Caco-2 (cell line): ENCODE data around the gene EVL. TPM values are rescaled to one million over a fixed set of nuclear protein-coding genes. Genes with fewer than 3 reads are reported as not detected.
A peak's percentile ranks its signal among the peaks of the same experiment; 100 is the strongest.

ENCODE experiments used
- BruUV-seq: library from RNA; stranded (reverse); fragments of 400-500 nt; replicated peaks from 2 replicates; lab custom pipeline; 2021; lab: Mats Ljungman, UMichigan
- CTCF ChIA-PET: fragments of 300-600 bp; sonication (Branson Sonifier 250); formaldehyde crosslinking; loops from one replicate; lab custom pipeline; 2022; ENCODE audit warnings: antibody characterized with exemption; lab: Charles Lee
- POLR2A ChIA-PET: fragments of 300-600 bp; sonication (Branson Sonifier 250); formaldehyde crosslinking; loops from one replicate; lab custom pipeline; 2022; ENCODE audit warnings: antibody characterized with exemption; lab: Charles Lee
- DNase-seq, 2 experiments: peaks; one replicate each; pipeline versions ENCODE4 v3.0.0 to v3.0.0-alpha.2; 2020 to 2022
- H3K27me3 ChIP-seq: replicated peaks from 2 replicates; pipeline ENCODE4 v1.6.0; 2011; ENCODE audit warnings: low read length; ENCODE audit not compliant: control insufficient read depth, insufficient read depth
- H3K36me3 ChIP-seq: 2 replicates; pipeline ENCODE4 v1.5.1; 2011; ENCODE audit warnings: low read length; ENCODE audit not compliant: control insufficient read depth, insufficient read depth
- H3K4me1 ChIP-seq: fragments of 250-450 bp; sonication (Bioruptor Pico); 2 replicates; pipeline ENCODE4 v1.5.1; 2020; ENCODE audit warnings: mild to moderate bottlenecking
- H3K4me3 ChIP-seq: 2 replicates; pipeline ENCODE4 v1.5.1; 2011; ENCODE audit warnings: low read depth, mild to moderate bottlenecking, control low read depth, low read length
- H3K9me3 ChIP-seq: fragments of 250-450 bp; sonication (Bioruptor Pico); 2 replicates; pipeline ENCODE4 v1.5.1; 2020; ENCODE audit warnings: mild to moderate bottlenecking, moderate library complexity
- H3K27ac Mint-ChIP-seq: one replicate; pipeline ENCODE4 v1.8.0; 2022; ENCODE audit warnings: mixed read lengths; ENCODE audit not compliant: unreplicated experiment
- H3K27me3 Mint-ChIP-seq: one replicate; pipeline ENCODE4 v1.8.0; 2022; ENCODE audit warnings: mixed read lengths; ENCODE audit not compliant: insufficient read depth, unreplicated experiment
- H3K36me3 Mint-ChIP-seq: one replicate; pipeline ENCODE4 v1.8.0; 2022; ENCODE audit warnings: mild to moderate bottlenecking, mixed read lengths; ENCODE audit not compliant: insufficient read depth, unreplicated experiment
- H3K4me1 Mint-ChIP-seq: one replicate; pipeline ENCODE4 v1.8.0; 2022; ENCODE audit warnings: low read depth, mixed read lengths; ENCODE audit not compliant: unreplicated experiment
- H3K4me3 Mint-ChIP-seq: one replicate; pipeline ENCODE4 v1.8.0; 2022; ENCODE audit warnings: mild to moderate bottlenecking, moderate library complexity, mixed read lengths; ENCODE audit not compliant: unreplicated experiment
- H3K9me3 Mint-ChIP-seq: one replicate; pipeline ENCODE4 v1.8.0; 2022; ENCODE audit warnings: mixed read lengths; ENCODE audit not compliant: unreplicated experiment
- CTCF ChIP-seq, 2 experiments: fragments of 200-600 bp in 1 of 2; IDR thresholded peaks; 1 replicate in 1 of 2; 2 replicates in 1 of 2; pipeline versions ENCODE4 v1.5.1 to v1.8.0; 2011 to 2022; ENCODE audit warnings: antibody characterized with exemption in 1 of 2, control low read depth in 1 of 2, inconsistent platforms in 1 of 2, low read depth in 1 of 2, low read length in 1 of 2, mild to moderate bottlenecking in 1 of 2, moderate library complexity in 1 of 2; ENCODE audit not compliant: insufficient read depth in 1 of 2, severe bottlenecking in 1 of 2, unreplicated experiment in 1 of 2
- intact Hi-C: fragments of 100-400 bp; cut with micrococcal nuclease; formaldehyde crosslinking; loops from one replicate; pipeline ENCODE4 v1.10.0; 2022; ENCODE audit not compliant: unreplicated experiment
- total RNA-seq: library from RNA; stranded (reverse); gene quantifications from 2 replicates; pipeline ENCODE4 v1.2.3, GENCODE V29; 2022

EVL gene
- total RNA-seq, 1 experiment from 2014 or later = 14.2 TPM

GRCh38 chr14:100058777-100059437 lies 6.3 kb upstream of the EVL start:
- TF ChIP-seq CTCF (IDR thresholded peaks at IDR 0.05; ENCODE audit: insufficient read depth in 1 of 2, low read depth in 1 of 2, low read length in 1 of 2, severe bottlenecking in 1 of 2, unreplicated experiment in 1 of 2) = no peak
- Histone ChIP-seq H3K27me3 (no peaks in the 10 kb centered on the region), H3K9me3 (no peaks in the 10 kb centered on the region), H3K4me1 (no peaks in the 10 kb centered on the region), H3K4me3 (no peak overlapping the region), H3K36me3 (no peaks in the 10 kb centered on the region)
- H3K27ac Mint-ChIP-seq = no peak overlapping the region
- H3K4me3 Mint-ChIP-seq = no peak overlapping the region
- no peak for DNase-seq
- intact Hi-C loops = loop anchor here (5.0 kb wide), 1 partner anchor 133 kb away; no protein-coding TSS in a partner anchor
- no TSS peak for BruUV-seq
- H3K27me3 Mint-ChIP-seq = peaks cover 5% of the 10 kb centered on the region
- H3K4me1 Mint-ChIP-seq = no peaks in the 10 kb centered on the region
- no peaks in the 10 kb centered on the region for H3K36me3 Mint-ChIP-seq
- POLR2A ChIA-PET = no interaction called here
- CTCF ChIA-PET = no interaction called here
- no peaks in the 10 kb centered on the region for H3K9me3 Mint-ChIP-seq

- H3K36me3 ChIP-seq = no peaks in the 10 kb centered on the region
- DNase-seq = peak; percentile 30 to 51
- H3K27me3 ChIP-seq = no peaks in the 10 kb centered on the region
- no peak overlapping the region for H3K27ac Mint-ChIP-seq
- no TSS peak for BruUV-seq
- peaks cover 5% of the 10 kb centered on the region for H3K27me3 Mint-ChIP-seq
- no peaks in the 10 kb centered on the region for H3K4me1 ChIP-seq
- no peak for TF ChIP-seq CTCF (IDR thresholded peaks at IDR 0.05; ENCODE audit: insufficient read depth in 1 of 2, low read depth in 1 of 2, low read length in 1 of 2, severe bottlenecking in 1 of 2, unreplicated experiment in 1 of 2)
- no peaks in the 10 kb centered on the region for H3K9me3 Mint-ChIP-seq
- no peak overlapping the region for H3K4me3 Mint-ChIP-seq
- H3K4me3 ChIP-seq = no peak overlapping the region
- no peaks in the 10 kb centered on the region for H3K36me3 Mint-ChIP-seq
- H3K4me1 Mint-ChIP-seq = no peaks in the 10 kb centered on the region
- intact Hi-C loops = loop anchor here (5.0 kb wide), 1 partner anchor 133 kb away; no protein-coding TSS in a partner anchor
- CTCF ChIA-PET = no interaction called here
- POLR2A ChIA-PET = no interaction called here
- H3K9me3 ChIP-seq = no peaks in the 10 kb centered on the region
Observed at GRCh38 chr14:100059438-100059781, 5.8 kb upstream of the EVL start.

GRCh38 chr14:100060760-100061159 lies 4.5 kb upstream of the EVL start:
- H3K36me3 Mint-ChIP-seq = no peaks in the 10 kb centered on the region
- H3K27me3 Mint-ChIP-seq = peaks cover 2% of the 10 kb centered on the region
- CTCF ChIA-PET = no interaction called here
- Histone ChIP-seq H3K9me3 (no peaks in the 10 kb centered on the region), H3K36me3 (no peaks in the 10 kb centered on the region), H3K4me3 (no peak overlapping the region), H3K27me3 (no peaks in the 10 kb centered on the region), H3K4me1 (no peaks in the 10 kb centered on the region)
- no TSS peak for BruUV-seq
- DNase-seq = no peak
- H3K4me1 Mint-ChIP-seq = no peaks in the 10 kb centered on the region
- TF ChIP-seq CTCF (IDR thresholded peaks at IDR 0.05; ENCODE audit: insufficient read depth in 1 of 2, low read depth in 1 of 2, low read length in 1 of 2, severe bottlenecking in 1 of 2, unreplicated experiment in 1 of 2) = no peak
- H3K27ac Mint-ChIP-seq = no peak overlapping the region
- H3K4me3 Mint-ChIP-seq = no peak overlapping the region
- H3K9me3 Mint-ChIP-seq = no peaks in the 10 kb centered on the region
- intact Hi-C loops = no loop called here
- POLR2A ChIA-PET = no interaction called here
